Measurements from ENCODE around the gene WDR44.

The WDR44 gene

GRCh38 chrX:118347131-118347530 is 1.2 kb downstream of the WDR44 start:
- Histone ChIP-seq H3K27ac (ENCODE audit: low read depth, low read length) (no peak overlapping the region), H3K27me3 (ENCODE audit: control insufficient read depth in 1 of 2, insufficient read depth in 2 of 2, low read length in 2 of 2) (no peaks in the 10 kb centered on the region), H3K9ac (ENCODE audit: low read depth in 1 of 2, low read length in 2 of 2) (peak overlapping the region; percentile 82 to 85), H3K4me1 (ENCODE audit: control insufficient read depth in 1 of 2, insufficient read depth in 2 of 2, low read length in 2 of 2) (peaks cover 13 to 20% of the 10 kb centered on the region in 2 donors), H3K4me3 (ENCODE audit: low read depth in 1 of 2, low read length in 2 of 2) (peak overlapping the region; percentile 83 to 86), H3K9me3 (ENCODE audit: control insufficient read depth in 1 of 2, low read length in 2 of 2) (no peaks in the 10 kb centered on the region), H3K36me3 (ENCODE audit: control insufficient read depth in 1 of 2, insufficient read depth in 2 of 2, low read length in 2 of 2) (no peaks in the 10 kb centered on the region)

GRCh38 chrX:118347736-118348135 is 1.8 kb downstream of the WDR44 start:
- Histone ChIP-seq H3K9me3 (ENCODE audit: control insufficient read depth in 1 of 2, low read length in 2 of 2) (no peaks in the 10 kb centered on the region), H3K4me3 (ENCODE audit: low read depth in 1 of 2, low read length in 2 of 2) (peak overlapping the region; percentile 83 to 86), H3K27ac (ENCODE audit: low read depth, low read length) (no peak overlapping the region), H3K9ac (ENCODE audit: low read depth in 1 of 2, low read length in 2 of 2) (peak overlapping the region; percentile 82 to 85), H3K4me1 (ENCODE audit: control insufficient read depth in 1 of 2, insufficient read depth in 2 of 2, low read length in 2 of 2) (peaks cover 13 to 20% of the 10 kb centered on the region in 2 donors), H3K27me3 (ENCODE audit: control insufficient read depth in 1 of 2, insufficient read depth in 2 of 2, low read length in 2 of 2) (no peaks in the 10 kb centered on the region), H3K36me3 (ENCODE audit: control insufficient read depth in 1 of 2, insufficient read depth in 2 of 2, low read length in 2 of 2) (no peaks in the 10 kb centered on the region)

- no peaks in the 10 kb centered on the region for H3K9me3 ChIP-seq (ENCODE audit: control insufficient read depth in 1 of 2, low read length in 2 of 2)
- no peaks in the 10 kb centered on the region for H3K27me3 ChIP-seq (ENCODE audit: control insufficient read depth in 1 of 2, insufficient read depth in 2 of 2, low read length in 2 of 2)
- H3K9ac ChIP-seq (ENCODE audit: low read depth in 1 of 2, low read length in 2 of 2): peak overlapping the region; percentile 82 to 85
- peak overlapping the region; percentile 83 to 86 for H3K4me3 ChIP-seq (ENCODE audit: low read depth in 1 of 2, low read length in 2 of 2)
- no peak overlapping the region for H3K27ac ChIP-seq (ENCODE audit: low read depth, low read length)
- peaks cover 13 to 23% of the 10 kb centered on the region in 2 donors for H3K4me1 ChIP-seq (ENCODE audit: control insufficient read depth in 1 of 2, insufficient read depth in 2 of 2, low read length in 2 of 2)
- no peaks in the 10 kb centered on the region for H3K36me3 ChIP-seq (ENCODE audit: control insufficient read depth in 1 of 2, insufficient read depth in 2 of 2, low read length in 2 of 2)
These were observed 2.4 kb downstream of the WDR44 start for GRCh38 chrX:118348186-118348810.

- no peaks in the 10 kb centered on the region for H3K36me3 ChIP-seq (ENCODE audit: control insufficient read depth in 1 of 2, insufficient read depth in 2 of 2, low read length in 2 of 2)
- H3K27ac ChIP-seq (ENCODE audit: low read depth, low read length): no peak overlapping the region
- no peaks in the 10 kb centered on the region for H3K9me3 ChIP-seq (ENCODE audit: control insufficient read depth in 1 of 2, low read length in 2 of 2)
- H3K27me3 ChIP-seq (ENCODE audit: control insufficient read depth in 1 of 2, insufficient read depth in 2 of 2, low read length in 2 of 2): no peaks in the 10 kb centered on the region
- peaks cover 13 to 24% of the 10 kb centered on the region in 2 donors for H3K4me1 ChIP-seq (ENCODE audit: control insufficient read depth in 1 of 2, insufficient read depth in 2 of 2, low read length in 2 of 2)
- H3K9ac ChIP-seq (ENCODE audit: low read depth in 1 of 2, low read length in 2 of 2): no peak overlapping the region
- H3K4me3 ChIP-seq (ENCODE audit: low read depth in 1 of 2, low read length in 2 of 2): no peak overlapping the region
These were observed 3.3 kb downstream of the WDR44 start for GRCh38 chrX:118349188-118349587.

GRCh38 chrX:118350221-118350620 is 4.3 kb downstream of the WDR44 start:
- H3K27ac ChIP-seq (ENCODE audit: low read depth, low read length): no peak overlapping the region

GRCh38 chrX:118350706-118351105 is 4.8 kb downstream of the WDR44 start:
- H3K36me3 ChIP-seq (ENCODE audit: control insufficient read depth in 1 of 2, insufficient read depth in 2 of 2, low read length in 2 of 2): no peaks in the 10 kb centered on the region
- no peak overlapping the region for H3K27ac ChIP-seq (ENCODE audit: low read depth, low read length)
- no peak overlapping the region for H3K9ac ChIP-seq (ENCODE audit: low read depth in 1 of 2, low read length in 2 of 2)
- H3K9me3 ChIP-seq (ENCODE audit: control insufficient read depth in 1 of 2, low read length in 2 of 2): no peaks in the 10 kb centered on the region
- peaks cover 18 to 23% of the 10 kb centered on the region in 2 donors for H3K4me1 ChIP-seq (ENCODE audit: control insufficient read depth in 1 of 2, insufficient read depth in 2 of 2, low read length in 2 of 2)
- no peaks in the 10 kb centered on the region for H3K27me3 ChIP-seq (ENCODE audit: control insufficient read depth in 1 of 2, insufficient read depth in 2 of 2, low read length in 2 of 2)
- no peak overlapping the region for H3K4me3 ChIP-seq (ENCODE audit: low read depth in 1 of 2, low read length in 2 of 2)

More at GRCh38 chrX:118350221-118350620, 4.3 kb downstream of the WDR44 start:
- Histone ChIP-seq H3K9me3 (ENCODE audit: control insufficient read depth in 1 of 2, low read length in 2 of 2) (no peaks in the 10 kb centered on the region), H3K4me1 (ENCODE audit: control insufficient read depth in 1 of 2, insufficient read depth in 2 of 2, low read length in 2 of 2) (peaks cover 16 to 20% of the 10 kb centered on the region in 2 donors), H3K36me3 (ENCODE audit: control insufficient read depth in 1 of 2, insufficient read depth in 2 of 2, low read length in 2 of 2) (no peaks in the 10 kb centered on the region), H3K27me3 (ENCODE audit: control insufficient read depth in 1 of 2, insufficient read depth in 2 of 2, low read length in 2 of 2) (no peaks in the 10 kb centered on the region), H3K4me3 (ENCODE audit: low read depth in 1 of 2, low read length in 2 of 2) (no peak overlapping the region), H3K9ac (ENCODE audit: low read depth in 1 of 2, low read length in 2 of 2) (no peak overlapping the region)

GRCh38 chrX:118352566-118352965 is 6.7 kb downstream of the WDR44 start:
- Histone ChIP-seq H3K9me3 (ENCODE audit: control insufficient read depth in 1 of 2, low read length in 2 of 2) (no peaks in the 10 kb centered on the region), H3K9ac (ENCODE audit: low read depth in 1 of 2, low read length in 2 of 2) (no peak overlapping the region), H3K27me3 (ENCODE audit: control insufficient read depth in 1 of 2, insufficient read depth in 2 of 2, low read length in 2 of 2) (no peaks in the 10 kb centered on the region), H3K4me3 (ENCODE audit: low read depth in 1 of 2, low read length in 2 of 2) (no peak overlapping the region), H3K4me1 (ENCODE audit: control insufficient read depth in 1 of 2, insufficient read depth in 2 of 2, low read length in 2 of 2) (peaks cover 21 to 29% of the 10 kb centered on the region in 2 donors), H3K27ac (ENCODE audit: low read depth, low read length) (no peak overlapping the region), H3K36me3 (ENCODE audit: control insufficient read depth in 1 of 2, insufficient read depth in 2 of 2, low read length in 2 of 2) (no peaks in the 10 kb centered on the region)

- Histone ChIP-seq H3K27me3 (ENCODE audit: control insufficient read depth in 1 of 2, insufficient read depth in 2 of 2, low read length in 2 of 2) (no peaks in the 10 kb centered on the region), H3K27ac (ENCODE audit: low read depth, low read length) (no peak overlapping the region), H3K4me1 (ENCODE audit: control insufficient read depth in 1 of 2, insufficient read depth in 2 of 2, low read length in 2 of 2) (peaks cover 16 to 25% of the 10 kb centered on the region in 2 donors), H3K4me3 (ENCODE audit: low read depth in 1 of 2, low read length in 2 of 2) (no peak overlapping the region), H3K36me3 (ENCODE audit: control insufficient read depth in 1 of 2, insufficient read depth in 2 of 2, low read length in 2 of 2) (no peaks in the 10 kb centered on the region), H3K9ac (ENCODE audit: low read depth in 1 of 2, low read length in 2 of 2) (no peak overlapping the region), H3K9me3 (ENCODE audit: control insufficient read depth in 1 of 2, low read length in 2 of 2) (no peaks in the 10 kb centered on the region)
These were observed 7.4 kb downstream of the WDR44 start for GRCh38 chrX:118353081-118353850.

- Histone ChIP-seq H3K4me3 (ENCODE audit: low read depth in 1 of 2, low read length in 2 of 2) (no peak overlapping the region), H3K27ac (ENCODE audit: low read depth, low read length) (no peak overlapping the region), H3K36me3 (ENCODE audit: control insufficient read depth in 1 of 2, insufficient read depth in 2 of 2, low read length in 2 of 2) (no peaks in the 10 kb centered on the region), H3K9me3 (ENCODE audit: control insufficient read depth in 1 of 2, low read length in 2 of 2) (no peaks in the 10 kb centered on the region), H3K4me1 (ENCODE audit: control insufficient read depth in 1 of 2, insufficient read depth in 2 of 2, low read length in 2 of 2) (peaks cover 11 to 13% of the 10 kb centered on the region in 2 donors), H3K9ac (ENCODE audit: low read depth in 1 of 2, low read length in 2 of 2) (no peak overlapping the region), H3K27me3 (ENCODE audit: control insufficient read depth in 1 of 2, insufficient read depth in 2 of 2, low read length in 2 of 2) (no peaks in the 10 kb centered on the region)
These were observed 9.5 kb downstream of the WDR44 start for GRCh38 chrX:118355225-118355920.

GRCh38 chrX:118356154-118356701 is 10.3 kb downstream of the WDR44 start:
- no peak overlapping the region for H3K27ac ChIP-seq (ENCODE audit: low read depth, low read length)
- H3K9ac ChIP-seq (ENCODE audit: low read depth in 1 of 2, low read length in 2 of 2): no peak overlapping the region
- peaks cover 8 to 13% of the 10 kb centered on the region in 2 donors for H3K4me1 ChIP-seq (ENCODE audit: control insufficient read depth in 1 of 2, insufficient read depth in 2 of 2, low read length in 2 of 2)
- no peaks in the 10 kb centered on the region for H3K27me3 ChIP-seq (ENCODE audit: control insufficient read depth in 1 of 2, insufficient read depth in 2 of 2, low read length in 2 of 2)
- H3K9me3 ChIP-seq (ENCODE audit: control insufficient read depth in 1 of 2, low read length in 2 of 2): no peaks in the 10 kb centered on the region
- no peak overlapping the region for H3K4me3 ChIP-seq (ENCODE audit: low read depth in 1 of 2, low read length in 2 of 2)
- no peaks in the 10 kb centered on the region for H3K36me3 ChIP-seq (ENCODE audit: control insufficient read depth in 1 of 2, insufficient read depth in 2 of 2, low read length in 2 of 2)

All from duodenal mucosa (tissue), 2 donors.